NT2/D1 (cell line): ENCODE data around the gene SYT6.
A peak's percentile ranks its signal among the peaks of the same experiment; 100 is the strongest.

Source experiments
- DNase-seq: peaks from one replicate; pipeline ENCODE4 v3.0.0-alpha.2; 2011; ENCODE audit warnings: low read depth, low spot score
- H3K27me3 ChIP-seq: 2 replicates; pipeline ENCODE4 v1.6.0; 2011; ENCODE audit warnings: mild to moderate bottlenecking; ENCODE audit not compliant: insufficient read length, insufficient read depth
- H3K36me3 ChIP-seq: 2 replicates; pipeline ENCODE4 v1.6.1; 2011; ENCODE audit warnings: mild to moderate bottlenecking, low read length, mixed read lengths; ENCODE audit not compliant: insufficient read depth, insufficient read length
- H3K4me1 ChIP-seq: 2 replicates; pipeline ENCODE4 v1.5.1; 2011; ENCODE audit not compliant: insufficient read depth, insufficient read length
- H3K4me3 ChIP-seq: 2 replicates; pipeline ENCODE4 v1.5.1; 2011; ENCODE audit warnings: low read depth; ENCODE audit not compliant: insufficient read length
- H3K9ac ChIP-seq: 2 replicates; pipeline ENCODE4 v1.6.0; 2011; ENCODE audit warnings: low read depth; ENCODE audit not compliant: insufficient read length
- H3K9me3 ChIP-seq: 2 replicates; pipeline ENCODE4 v1.5.1; 2011; ENCODE audit warnings: mild to moderate bottlenecking, low read length; ENCODE audit not compliant: insufficient read depth
- SUZ12 ChIP-seq: IDR thresholded peaks from 2 replicates; pipeline ENCODE4 v1.6.1; 2011; ENCODE audit not compliant: insufficient read length, insufficient read depth; ENCODE audit errors: extremely low read depth
- YY1 ChIP-seq: IDR thresholded peaks from 2 replicates; pipeline ENCODE4 v1.6.1; 2011; ENCODE audit not compliant: insufficient read length, insufficient read depth
- ZNF274 ChIP-seq: IDR thresholded peaks from 2 replicates; pipeline ENCODE4 v1.6.1; 2011; ENCODE audit warnings: mild to moderate bottlenecking, low read depth, low read length

SYT6 gene

DNA sequence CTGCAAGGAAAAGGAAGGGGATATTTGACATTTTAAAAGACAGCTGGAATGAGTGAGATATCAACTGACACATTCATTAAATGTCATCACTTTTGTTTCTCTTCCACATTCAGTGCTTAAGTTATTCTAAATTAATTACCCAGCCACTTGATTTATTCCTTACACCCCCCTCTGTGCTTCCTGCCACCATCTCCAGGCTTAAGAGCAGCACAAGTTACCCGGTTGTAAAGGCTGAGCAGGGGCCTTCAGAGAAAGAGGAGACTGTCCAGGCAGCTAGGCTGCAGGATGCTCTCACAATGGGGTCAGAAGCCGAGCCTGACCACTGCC, 71.4 kb downstream of the SYT6 start:
- Histone ChIP-seq H3K27me3 (no peaks in the 10 kb centered on the region), H3K9me3 (peaks cover 16% of the 10 kb centered on the region; the same call in 1 of the 2 replicates), H3K4me1 (peaks cover 28% of the 10 kb centered on the region), H3K36me3 (no peaks in the 10 kb centered on the region), H3K4me3 (no peak overlapping the region), H3K9ac (no peak overlapping the region)
- TF ChIP-seq SUZ12, result no peak
- no peak for TF ChIP-seq ZNF274
- TF ChIP-seq YY1, result no peak
- DNase-seq, result no peak

DNA sequence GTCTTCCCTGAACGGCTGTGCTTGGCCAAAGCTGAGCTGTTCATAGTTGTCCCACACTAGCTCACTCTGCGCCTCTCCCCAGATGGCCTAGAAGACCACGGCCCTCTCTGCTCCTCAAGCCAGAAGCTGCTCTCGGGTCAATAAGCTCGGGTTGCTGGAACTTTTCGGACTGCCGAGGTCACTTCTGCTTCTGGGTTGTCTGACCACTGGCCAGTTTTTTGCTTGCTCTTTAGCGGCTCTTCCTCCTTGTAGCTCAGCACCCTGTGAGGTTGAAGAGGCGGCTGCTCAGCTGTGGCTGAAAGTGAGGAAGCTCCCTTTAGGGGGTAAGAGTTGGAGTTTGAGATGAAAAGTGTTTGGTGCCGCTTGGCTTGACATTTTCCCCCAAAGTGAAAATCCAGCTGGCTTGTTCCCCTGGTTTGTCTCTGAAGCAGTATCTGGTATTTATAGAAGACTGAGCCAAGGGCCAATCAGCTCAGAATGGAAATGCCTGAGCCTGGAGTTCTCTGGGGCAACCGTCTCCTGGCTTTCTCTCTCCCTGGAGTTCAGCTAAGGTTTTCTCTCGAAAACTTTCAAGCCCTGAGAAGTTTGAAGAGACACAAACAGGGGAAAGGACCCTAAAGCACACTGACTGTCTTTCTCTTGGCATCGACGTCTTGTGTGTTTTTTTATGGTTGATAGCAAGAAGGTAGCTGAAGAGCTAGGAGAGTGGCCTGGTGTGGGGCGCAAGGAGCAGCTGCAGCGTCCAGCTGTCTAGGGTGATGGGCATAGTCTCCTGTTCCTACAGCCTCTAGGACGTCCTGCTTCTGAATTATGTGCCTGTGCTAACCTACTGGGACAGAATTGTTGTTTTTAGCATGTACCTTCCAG, 72.0 kb downstream of the SYT6 start:
- Histone ChIP-seq H3K9ac (no peak overlapping the region), H3K4me3 (no peak overlapping the region), H3K9me3 (0 out of 2 replicates have a peak, but pooled peaks cover 10% of the 10 kb centered on the region), H3K4me1 (peaks cover 30% of the 10 kb centered on the region), H3K36me3 (no peaks in the 10 kb centered on the region), H3K27me3 (no peaks in the 10 kb centered on the region)
- no peak for TF ChIP-seq SUZ12
- no peak for TF ChIP-seq ZNF274
- no peak for TF ChIP-seq YY1
- DNase-seq, result no peak

DNA sequence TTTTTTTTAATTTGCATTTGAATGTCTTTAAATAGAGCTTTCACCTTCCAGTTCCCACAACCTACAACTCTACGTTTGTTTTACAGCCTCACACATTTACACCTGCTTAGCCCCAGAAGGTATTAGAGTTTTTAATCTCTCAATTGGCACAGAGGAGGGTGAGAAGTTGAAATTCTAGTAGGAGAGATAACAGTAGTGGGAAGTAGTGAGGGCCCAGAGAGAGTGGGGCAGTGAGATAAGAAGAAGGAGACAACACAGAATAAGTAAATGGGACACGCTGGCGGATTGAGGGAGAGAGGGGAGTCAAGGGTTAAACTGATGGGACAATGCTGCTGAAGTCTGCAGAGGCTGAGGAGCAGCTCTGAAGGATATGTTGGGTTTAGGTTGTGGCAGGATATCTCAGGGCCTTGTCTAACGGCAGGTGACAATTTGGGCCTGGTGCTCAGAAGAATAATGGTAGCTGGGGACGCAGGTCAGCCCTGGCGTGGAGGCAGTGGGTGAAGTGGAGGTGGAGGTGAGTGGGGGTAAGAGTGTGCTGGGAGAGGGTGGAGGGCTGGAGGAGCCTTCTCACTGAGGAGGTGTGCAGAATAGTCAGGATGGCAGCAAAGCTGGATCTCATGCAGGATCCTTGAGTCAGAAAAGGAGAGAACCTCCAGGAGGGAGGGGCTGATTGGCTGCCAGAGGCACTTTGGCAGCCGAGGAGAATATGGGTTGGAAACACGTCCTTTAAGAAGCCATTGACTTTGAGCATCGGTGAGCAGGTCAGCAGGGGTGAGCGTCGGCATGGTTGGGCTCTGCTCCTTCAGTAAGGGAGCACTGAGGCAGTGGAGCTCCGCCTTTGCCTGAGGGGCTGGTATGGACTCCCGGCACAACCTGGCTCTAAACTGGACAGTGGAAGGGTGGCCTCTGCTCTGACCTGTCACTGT, 72.9 kb downstream of the SYT6 start:
- Histone ChIP-seq H3K27me3 (no peaks in the 10 kb centered on the region), H3K9me3 (0 out of 2 replicates have a peak, but pooled peaks cover 10% of the 10 kb centered on the region), H3K36me3 (no peaks in the 10 kb centered on the region), H3K4me3 (no peak overlapping the region), H3K9ac (no peak overlapping the region), H3K4me1 (peaks cover 37% of the 10 kb centered on the region)
- no peak for TF ChIP-seq ZNF274
- TF ChIP-seq YY1, result no peak
- TF ChIP-seq SUZ12, result no peak
- DNase-seq, result peak; percentile 36

DNA sequence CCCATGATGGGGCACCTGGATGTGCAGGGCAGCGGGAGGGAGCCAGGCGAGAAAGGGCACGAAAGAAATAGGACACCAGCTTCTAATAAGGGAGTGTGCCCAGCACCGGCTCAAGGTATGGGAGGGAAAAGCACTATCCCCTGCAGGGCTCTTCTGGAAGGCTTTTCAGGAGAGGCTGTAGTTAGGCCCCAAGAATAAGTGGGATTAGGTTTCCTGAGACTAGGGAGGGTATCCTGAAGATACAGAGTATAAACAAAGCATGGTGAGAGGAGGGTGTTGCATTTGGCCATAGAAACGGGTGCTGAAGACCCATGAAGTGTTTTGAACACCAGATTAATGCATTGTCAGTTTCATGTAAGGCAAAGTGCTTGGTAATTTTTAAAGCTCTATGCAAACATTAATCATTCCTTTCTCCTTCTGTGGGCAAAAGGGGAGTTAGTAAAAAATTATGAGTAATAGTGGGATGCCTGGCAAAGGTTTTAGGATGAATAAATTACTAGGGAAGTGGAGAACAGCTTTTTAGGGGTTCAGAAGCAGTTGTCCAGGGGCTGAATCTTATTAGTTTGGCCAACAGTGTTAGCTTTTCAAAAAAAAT, 74.0 kb downstream of the SYT6 start:
- Histone ChIP-seq H3K4me1 (peaks cover 42% of the 10 kb centered on the region), H3K27me3 (no peaks in the 10 kb centered on the region), H3K9me3 (0 out of 2 replicates have a peak, but pooled peaks cover 2% of the 10 kb centered on the region), H3K9ac (no peak overlapping the region), H3K4me3 (no peak overlapping the region), H3K36me3 (no peaks in the 10 kb centered on the region)
- no peak for DNase-seq
- TF ChIP-seq YY1 (no peak), ZNF274 (no peak), SUZ12 (no peak)

DNA sequence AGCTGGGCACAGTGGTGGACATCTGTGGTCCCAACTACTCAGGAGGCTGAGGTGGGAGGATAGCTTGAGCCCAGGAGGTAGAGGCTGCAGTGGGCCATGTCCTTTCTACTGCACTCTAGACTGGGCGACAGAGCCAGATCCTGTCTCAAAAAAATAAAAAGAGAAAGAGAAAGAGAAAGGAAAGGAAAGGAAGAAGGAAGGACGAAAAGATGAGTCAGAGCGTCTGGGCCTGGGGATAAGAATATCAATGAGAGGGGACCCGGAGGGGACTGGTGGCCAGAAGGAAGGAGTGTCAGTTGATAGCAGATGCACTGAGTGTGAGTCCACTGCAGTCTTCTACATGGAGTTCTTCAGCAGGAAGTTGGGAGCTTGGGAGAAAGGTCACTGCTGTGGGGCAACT, 75.6 kb downstream of the SYT6 start:
- Histone ChIP-seq H3K4me3 (no peak overlapping the region), H3K4me1 (peaks cover 43% of the 10 kb centered on the region), H3K9me3 (no peaks in the 10 kb centered on the region), H3K9ac (no peak overlapping the region), H3K27me3 (no peaks in the 10 kb centered on the region), H3K36me3 (no peaks in the 10 kb centered on the region)
- no peak for DNase-seq
- TF ChIP-seq YY1, result no peak
- TF ChIP-seq ZNF274, result no peak
- no peak for TF ChIP-seq SUZ12

DNA sequence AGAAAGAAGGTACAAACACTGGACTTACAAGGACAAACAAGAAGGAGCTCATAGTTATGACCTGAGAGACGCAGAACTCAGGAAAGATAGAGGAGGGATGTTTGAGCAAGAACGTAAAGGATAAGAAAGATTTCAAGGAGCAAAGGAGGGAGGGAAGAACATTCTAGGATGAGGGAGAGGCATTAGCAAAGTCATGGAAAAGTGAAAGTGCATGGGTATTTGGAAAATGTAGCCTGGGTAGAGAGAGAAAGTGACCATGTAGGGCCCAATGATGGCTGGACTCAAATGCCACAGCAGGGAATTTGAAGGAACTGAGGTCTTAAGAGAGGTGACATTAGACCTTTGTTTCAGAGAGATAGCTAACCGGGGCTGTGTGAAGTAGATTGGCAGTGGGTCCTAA, 76.5 kb downstream of the SYT6 start:
- TF ChIP-seq YY1, result no peak
- Histone ChIP-seq H3K9ac (no peak overlapping the region), H3K36me3 (no peaks in the 10 kb centered on the region), H3K4me1 (peaks cover 37% of the 10 kb centered on the region), H3K27me3 (no peaks in the 10 kb centered on the region), H3K4me3 (no peak overlapping the region), H3K9me3 (no peaks in the 10 kb centered on the region)
- no peak for DNase-seq

DNA sequence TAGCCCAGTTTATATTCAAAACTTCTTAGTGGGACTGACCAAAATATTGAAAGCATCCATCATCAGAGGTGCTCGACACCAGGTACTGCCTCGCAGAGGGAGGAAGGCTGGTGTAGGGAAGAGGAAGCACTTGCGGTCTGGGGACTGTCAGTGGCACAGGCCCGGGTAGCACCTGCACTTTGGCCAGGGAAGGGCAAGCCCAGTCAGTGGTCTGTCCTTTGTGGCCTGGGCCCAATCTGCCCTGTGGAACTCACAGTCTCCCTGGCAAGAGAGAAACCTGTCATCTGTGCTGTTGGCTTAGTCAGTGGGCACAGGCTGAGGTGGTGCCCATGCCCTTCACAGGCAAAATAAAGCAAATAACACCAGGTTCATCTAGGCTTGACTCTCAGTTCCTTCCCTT, 77.4 kb downstream of the SYT6 start:
- Histone ChIP-seq H3K27me3 (no peaks in the 10 kb centered on the region), H3K9ac (peak overlapping the region; percentile 37), H3K36me3 (no peaks in the 10 kb centered on the region), H3K4me1 (peaks cover 37% of the 10 kb centered on the region), H3K9me3 (peaks cover 3% of the 10 kb centered on the region; the same call in 1 of the 2 replicates), H3K4me3 (no peak overlapping the region)
- no peak for TF ChIP-seq SUZ12
- TF ChIP-seq ZNF274, result no peak
- TF ChIP-seq YY1, result no peak
- DNase-seq, result no peak
